Panc1 (cell line): ENCODE data around the gene DENND6A.

Source experiments
- POLR2AphosphoS5 ChIP-seq: IDR thresholded peaks from 2 replicates; pipeline ENCODE4 v1.6.1; 2012; ENCODE audit warnings: mild to moderate bottlenecking, low read depth, low read length, moderate library complexity
- SIN3A ChIP-seq: IDR thresholded peaks from 2 replicates; pipeline ENCODE4 v1.6.1; 2012; ENCODE audit warnings: low read depth, mild to moderate bottlenecking, low read length, moderate library complexity, borderline replicate concordance; ENCODE audit not compliant: insufficient read depth
- TF ChIP-seq, protein P1 (sequence below): fragments of 450-650 bp; IDR thresholded peaks from 2 replicates; pipeline ENCODE4 v1.5.1; 2017; ENCODE audit warnings: mild to moderate bottlenecking
- TF ChIP-seq, protein P2 (sequence below), 2 experiments: IDR thresholded peaks; 2 replicates each; pipeline ENCODE4 v1.6.1; 2011 to 2012; ENCODE audit warnings: low read depth in 2 of 2, control low read depth in 1 of 2, low read length in 1 of 2, mild to moderate bottlenecking in 1 of 2, moderate library complexity in 1 of 2; ENCODE audit not compliant: insufficient read depth in 1 of 2

DNA sequence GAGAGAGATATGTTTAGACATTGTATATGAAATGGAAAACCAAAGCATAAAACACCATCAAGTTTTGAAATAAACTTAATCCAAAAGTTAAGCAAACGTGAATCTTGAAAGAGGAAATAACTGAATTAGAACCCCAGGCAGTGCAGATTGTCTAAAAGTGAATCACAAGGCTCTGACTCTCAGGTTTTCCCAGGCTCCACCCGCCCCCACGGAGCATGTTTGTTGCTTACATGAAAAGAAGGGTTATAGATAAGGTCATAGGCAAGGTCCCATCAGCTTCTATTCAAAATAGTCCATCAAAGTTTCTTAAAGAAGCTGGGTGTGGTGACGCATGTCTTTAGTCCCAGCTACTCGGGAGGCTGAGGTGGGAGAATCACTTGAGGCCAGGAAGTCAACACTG is 34.2 kb upstream of the DENND6A start:
- TF ChIP-seq, protein P1, sequence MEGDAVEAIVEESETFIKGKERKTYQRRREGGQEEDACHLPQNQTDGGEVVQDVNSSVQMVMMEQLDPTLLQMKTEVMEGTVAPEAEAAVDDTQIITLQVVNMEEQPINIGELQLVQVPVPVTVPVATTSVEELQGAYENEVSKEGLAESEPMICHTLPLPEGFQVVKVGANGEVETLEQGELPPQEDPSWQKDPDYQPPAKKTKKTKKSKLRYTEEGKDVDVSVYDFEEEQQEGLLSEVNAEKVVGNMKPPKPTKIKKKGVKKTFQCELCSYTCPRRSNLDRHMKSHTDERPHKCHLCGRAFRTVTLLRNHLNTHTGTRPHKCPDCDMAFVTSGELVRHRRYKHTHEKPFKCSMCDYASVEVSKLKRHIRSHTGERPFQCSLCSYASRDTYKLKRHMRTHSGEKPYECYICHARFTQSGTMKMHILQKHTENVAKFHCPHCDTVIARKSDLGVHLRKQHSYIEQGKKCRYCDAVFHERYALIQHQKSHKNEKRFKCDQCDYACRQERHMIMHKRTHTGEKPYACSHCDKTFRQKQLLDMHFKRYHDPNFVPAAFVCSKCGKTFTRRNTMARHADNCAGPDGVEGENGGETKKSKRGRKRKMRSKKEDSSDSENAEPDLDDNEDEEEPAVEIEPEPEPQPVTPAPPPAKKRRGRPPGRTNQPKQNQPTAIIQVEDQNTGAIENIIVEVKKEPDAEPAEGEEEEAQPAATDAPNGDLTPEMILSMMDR, result no peak
- TF ChIP-seq, protein P2, sequence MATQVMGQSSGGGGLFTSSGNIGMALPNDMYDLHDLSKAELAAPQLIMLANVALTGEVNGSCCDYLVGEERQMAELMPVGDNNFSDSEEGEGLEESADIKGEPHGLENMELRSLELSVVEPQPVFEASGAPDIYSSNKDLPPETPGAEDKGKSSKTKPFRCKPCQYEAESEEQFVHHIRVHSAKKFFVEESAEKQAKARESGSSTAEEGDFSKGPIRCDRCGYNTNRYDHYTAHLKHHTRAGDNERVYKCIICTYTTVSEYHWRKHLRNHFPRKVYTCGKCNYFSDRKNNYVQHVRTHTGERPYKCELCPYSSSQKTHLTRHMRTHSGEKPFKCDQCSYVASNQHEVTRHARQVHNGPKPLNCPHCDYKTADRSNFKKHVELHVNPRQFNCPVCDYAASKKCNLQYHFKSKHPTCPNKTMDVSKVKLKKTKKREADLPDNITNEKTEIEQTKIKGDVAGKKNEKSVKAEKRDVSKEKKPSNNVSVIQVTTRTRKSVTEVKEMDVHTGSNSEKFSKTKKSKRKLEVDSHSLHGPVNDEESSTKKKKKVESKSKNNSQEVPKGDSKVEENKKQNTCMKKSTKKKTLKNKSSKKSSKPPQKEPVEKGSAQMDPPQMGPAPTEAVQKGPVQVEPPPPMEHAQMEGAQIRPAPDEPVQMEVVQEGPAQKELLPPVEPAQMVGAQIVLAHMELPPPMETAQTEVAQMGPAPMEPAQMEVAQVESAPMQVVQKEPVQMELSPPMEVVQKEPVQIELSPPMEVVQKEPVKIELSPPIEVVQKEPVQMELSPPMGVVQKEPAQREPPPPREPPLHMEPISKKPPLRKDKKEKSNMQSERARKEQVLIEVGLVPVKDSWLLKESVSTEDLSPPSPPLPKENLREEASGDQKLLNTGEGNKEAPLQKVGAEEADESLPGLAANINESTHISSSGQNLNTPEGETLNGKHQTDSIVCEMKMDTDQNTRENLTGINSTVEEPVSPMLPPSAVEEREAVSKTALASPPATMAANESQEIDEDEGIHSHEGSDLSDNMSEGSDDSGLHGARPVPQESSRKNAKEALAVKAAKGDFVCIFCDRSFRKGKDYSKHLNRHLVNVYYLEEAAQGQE (IDR thresholded peaks at IDR 0.05; ENCODE audit: insufficient read depth in 1 of 2, low read depth in 2 of 2, low read length in 1 of 2), result no peak
- TF ChIP-seq POLR2AphosphoS5 (no peak), SIN3A (no peak)
